Body of pancreas (tissue), 4 donors: ENCODE data around the gene GH2.
"Not testable (repeated sequence)": the region's sequence is repeated elsewhere in the genome, so short reads cannot be mapped to it uniquely, and the experiment has no call there.

Experiments
- CTCF ChIP-seq, 7 experiments: fragments of 450-650 bp in 4 of 7; fragments of 200-600 bp in 3 of 7; sonication (generic) in 3 of 7; IDR thresholded peaks; one replicate each; pipeline ENCODE4 v1.5.1; 2016 to 2019; ENCODE audit warnings: antibody characterized with exemption in 7 of 7
- POLR2A ChIP-seq, 3 donors: fragments of 450-650 bp; IDR thresholded peaks; one replicate each; pipeline ENCODE4 v1.6.1; 2016; ENCODE audit warnings: antibody characterized with exemption in 3 of 3, mild to moderate bottlenecking in 2 of 3

- TF ChIP-seq POLR2A (IDR thresholded peaks at IDR 0.05), result not testable (repeated sequence)
- TF ChIP-seq CTCF (IDR thresholded peaks at IDR 0.05), result peak in 6 of 7 experiments; percentile 10 to 44 (median 30)
Measured at GRCh38 chr17:63903787-63904201, 22.1 kb upstream of the GH2 start.
